ENCODE measurements around the gene SMS.

Gene SMS

GRCh38 chrX:22037911-22038537 lies 97.5 kb downstream of the SMS start:
- no peak for DNase-seq (ENCODE audit: low read depth in 2 of 2)

DNA sequence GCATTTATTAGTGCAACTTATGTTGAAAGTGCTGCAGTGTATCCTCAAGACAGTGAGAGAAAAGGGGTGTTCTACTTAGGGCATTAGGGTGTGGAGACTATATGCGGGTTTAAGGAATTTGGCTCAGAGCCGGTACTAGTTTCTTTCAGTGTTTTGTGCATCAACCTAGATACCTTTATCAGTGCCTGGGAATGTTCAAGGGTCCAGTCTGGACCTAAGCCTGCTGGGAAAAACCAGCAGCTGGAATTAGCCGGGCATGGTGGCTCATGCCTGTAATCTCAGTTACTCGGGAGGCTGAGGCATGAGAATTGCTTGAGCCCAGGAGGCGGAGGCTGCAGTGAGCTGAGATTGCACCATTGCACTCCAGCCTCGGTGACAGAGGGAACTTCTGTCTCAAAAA lies 99.0 kb downstream of the SMS start:
- DNase-seq (ENCODE audit: low read depth in 2 of 2), result no peak

GRCh38 chrX:22040184-22040583 lies 99.7 kb downstream of the SMS start:
- no peak for DNase-seq (ENCODE audit: low read depth in 2 of 2)

GRCh38 chrX:22041907-22042530 lies 101.5 kb downstream of the SMS start:
- no peak for DNase-seq (ENCODE audit: low read depth in 2 of 2)

DNA sequence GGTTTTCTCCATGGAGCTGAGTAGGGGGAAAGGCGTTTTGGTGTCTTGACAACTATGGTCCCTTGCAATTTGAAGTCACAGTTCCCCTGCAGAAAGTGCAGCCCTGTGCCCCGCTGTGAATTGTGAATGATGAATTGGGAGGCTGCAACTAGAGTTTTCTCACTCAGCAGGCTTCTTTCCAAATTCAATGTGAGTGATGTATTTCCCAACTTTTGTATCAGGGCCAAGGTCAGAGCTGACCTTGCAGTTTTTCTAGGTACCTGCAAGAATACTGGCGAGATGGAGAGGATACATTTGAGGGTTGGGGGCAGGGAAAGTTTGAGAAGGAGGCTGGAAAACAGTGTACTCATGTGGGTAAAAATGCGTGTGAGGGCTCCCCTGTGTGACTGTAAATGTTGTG lies 103.4 kb downstream of the SMS start:
- DNase-seq (ENCODE audit: low read depth in 2 of 2), result no peak

All from stimulated activated CD8-positive, alpha-beta memory T cell treated with anti-CD3 and anti-CD28 coated beads, Interleukin-7, amount 100 ng/mL, for 1 hour (primary cell).